ENCODE results near the gene ERC2.
A peak's percentile ranks its signal among the peaks of the same experiment; 100 is the strongest.
"Not testable (repeated sequence)": the region's sequence is repeated elsewhere in the genome, so short reads cannot be mapped to it uniquely, and the experiment has no call there.

Gene ERC2

DNA sequence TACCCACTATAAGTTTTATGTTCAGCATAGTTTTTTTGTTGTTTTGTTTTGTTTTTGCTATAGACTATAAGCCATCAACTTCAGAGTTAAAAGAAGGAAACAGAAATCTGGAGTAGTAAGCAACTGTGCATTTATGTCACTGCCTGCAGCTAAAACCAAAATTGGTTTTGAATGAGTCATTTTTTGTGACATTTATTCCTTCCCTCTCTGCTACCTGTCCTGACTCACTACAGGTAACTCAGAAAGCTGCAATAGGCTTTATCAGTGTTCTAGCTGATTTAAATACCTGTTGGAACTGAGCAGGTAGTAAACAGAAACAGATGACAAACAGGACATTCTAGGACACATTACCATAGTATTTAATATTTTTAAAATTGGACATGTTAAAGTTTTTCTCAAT lies 587.9 kb downstream of the ERC2 start:
- DNase-seq (ENCODE audit: low read depth): no peak

DNA sequence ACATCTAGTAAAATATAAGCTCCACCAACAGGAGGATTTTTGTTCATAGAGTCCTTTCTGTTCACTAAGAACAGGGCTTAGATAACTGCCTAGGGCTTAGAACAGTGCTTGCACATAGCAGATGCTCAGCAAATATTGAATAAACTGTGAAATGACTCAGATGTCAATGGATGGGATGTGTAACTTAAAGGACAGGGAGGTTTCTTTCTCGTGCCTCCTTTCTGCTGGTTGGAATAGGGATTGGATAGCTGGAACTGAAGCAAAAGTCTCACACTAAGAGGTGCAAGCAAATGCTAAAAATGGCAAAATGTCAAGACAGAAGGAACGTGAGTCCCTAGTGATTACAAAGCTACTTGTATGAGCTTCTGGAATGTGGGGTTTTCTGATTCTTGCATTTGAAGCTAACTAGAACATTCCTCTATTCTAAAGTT lies 588.4 kb downstream of the ERC2 start:
- no peak for DNase-seq (ENCODE audit: low read depth)

DNA sequence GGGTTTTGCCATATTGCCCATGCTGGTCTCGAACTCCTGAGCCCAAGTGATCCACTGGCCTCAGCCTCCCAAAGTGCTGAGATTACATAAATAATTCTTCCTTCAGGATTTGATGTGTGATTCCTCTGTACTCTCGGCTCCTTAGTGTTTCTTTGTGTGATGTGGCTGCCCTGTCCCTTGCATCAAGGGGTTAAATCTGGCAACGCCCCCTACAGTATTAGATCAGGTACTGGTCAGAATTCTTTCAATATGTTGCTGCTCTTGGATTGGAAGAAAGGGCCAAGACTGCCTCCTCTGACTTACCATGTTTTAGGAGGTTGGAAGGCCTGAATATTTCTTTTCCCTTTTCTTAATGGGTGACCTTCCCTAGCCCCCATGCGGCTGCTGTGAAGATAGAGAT lies 590.6 kb downstream of the ERC2 start:
- no peak for DNase-seq (ENCODE audit: low read depth)

DNA sequence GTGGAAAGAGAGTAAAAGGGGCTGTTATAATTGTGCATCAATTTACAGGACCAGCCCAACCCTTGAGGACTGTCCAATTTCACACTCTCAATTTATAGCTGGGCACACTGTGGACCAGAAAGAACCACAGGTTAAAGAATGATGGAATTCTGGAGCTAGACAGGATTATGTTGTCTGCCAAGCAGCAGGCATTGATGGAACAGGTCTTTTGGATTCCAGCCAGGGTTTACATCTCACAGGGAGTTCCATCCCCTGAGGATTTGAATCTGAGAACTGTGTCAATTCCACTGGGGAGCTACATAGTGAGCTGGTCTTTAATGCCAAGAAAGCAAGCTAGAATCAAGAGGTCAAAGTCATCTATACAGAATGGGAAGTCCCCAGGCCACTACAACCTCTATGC lies 591.7 kb downstream of the ERC2 start:
- no peak for DNase-seq (ENCODE audit: low read depth)

DNA sequence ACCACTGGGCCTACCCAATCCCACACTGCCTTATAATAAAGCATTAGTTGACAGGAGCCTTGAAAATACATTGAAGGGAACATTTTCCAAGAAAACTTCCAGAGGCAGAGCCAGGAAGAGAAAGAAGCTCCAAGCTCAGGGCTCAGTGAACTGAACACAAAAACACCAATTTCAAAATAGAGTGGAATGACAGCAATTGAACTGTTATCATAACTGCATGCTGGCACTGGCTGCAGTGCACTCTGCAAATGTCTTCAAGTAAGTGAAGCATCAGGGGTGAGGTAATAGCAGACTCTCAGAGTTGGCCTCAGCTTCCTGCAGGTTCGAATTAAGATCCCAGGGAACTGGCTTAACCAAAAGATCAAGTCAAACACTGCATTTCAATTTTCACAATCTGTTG lies 593.2 kb downstream of the ERC2 start:
- no peak for DNase-seq (ENCODE audit: low read depth)

DNA sequence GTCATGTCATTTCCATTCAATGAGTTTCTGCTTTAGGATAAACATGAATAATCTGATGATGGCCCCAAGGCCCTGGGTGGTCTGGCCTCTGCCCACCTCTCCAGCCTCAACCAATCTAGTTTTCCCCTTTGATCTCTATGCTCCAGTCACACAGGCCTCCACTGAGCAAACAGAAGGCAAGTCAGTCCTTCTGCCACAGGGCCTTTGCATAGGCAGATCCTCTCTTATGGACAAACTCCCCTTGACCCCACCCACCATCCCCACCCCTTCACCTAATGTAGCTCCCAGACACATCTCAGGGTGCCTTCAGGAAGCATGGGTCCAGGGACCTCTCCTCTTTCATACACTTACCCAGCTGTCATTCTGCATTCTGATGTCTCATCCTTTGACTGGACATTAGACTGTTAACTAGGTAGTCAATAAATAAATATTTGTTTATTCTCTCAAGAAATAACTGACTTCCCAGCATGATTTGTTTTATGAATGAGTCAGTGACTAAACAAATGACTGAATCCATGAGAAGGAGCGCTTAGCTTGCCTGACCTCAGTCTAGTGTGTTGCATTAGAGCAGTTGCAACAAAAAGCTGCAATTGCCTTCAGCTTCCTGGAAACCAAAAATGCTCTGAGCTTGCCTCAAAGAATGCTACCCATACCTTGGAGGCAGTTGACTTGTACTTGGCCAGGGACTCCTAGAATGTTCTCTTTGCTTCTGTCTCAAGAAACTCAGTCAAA lies 594.6 kb downstream of the ERC2 start:
- DNase-seq (ENCODE audit: low read depth): no peak

DNA sequence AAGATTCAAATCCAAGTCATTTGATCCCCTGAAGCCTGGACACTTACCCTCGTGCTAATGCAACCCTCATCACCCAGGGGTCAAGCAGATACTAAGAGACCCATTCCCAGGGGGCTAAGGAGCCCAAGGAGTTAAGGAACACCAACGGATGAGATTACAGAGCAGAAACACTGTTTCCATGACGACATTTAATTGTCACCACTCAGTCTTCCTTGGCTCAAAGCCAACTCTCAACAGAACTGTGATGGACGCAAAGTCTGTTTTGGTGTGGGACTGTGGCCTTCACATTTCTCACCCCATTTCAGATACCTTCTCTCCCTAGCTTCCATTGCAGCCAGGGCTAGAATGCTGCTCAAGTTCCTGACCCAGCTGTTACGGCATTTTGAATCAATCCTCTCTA lies 597.7 kb downstream of the ERC2 start:
- DNase-seq (ENCODE audit: low read depth): no peak

DNA sequence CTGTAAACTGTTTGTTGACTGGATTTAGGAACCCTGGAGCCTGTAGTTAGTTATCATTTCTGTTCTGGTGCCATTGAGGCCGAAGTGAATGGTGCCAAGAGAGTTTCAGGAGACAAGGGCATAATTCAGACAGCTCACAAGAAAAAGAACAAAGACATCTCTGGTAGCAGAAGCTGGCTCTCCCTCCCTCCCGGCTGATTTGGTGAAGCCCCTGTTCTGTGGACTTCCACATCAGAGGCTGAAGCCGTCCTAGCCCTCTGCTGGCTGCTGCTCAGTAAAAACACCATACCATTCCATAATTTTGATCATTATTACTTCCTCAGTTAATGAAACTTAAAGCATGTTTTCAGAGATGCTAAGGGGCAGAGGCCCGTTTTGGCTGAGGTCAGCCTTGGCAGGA lies 599.9 kb downstream of the ERC2 start:
- no peak for DNase-seq (ENCODE audit: low read depth)

DNA sequence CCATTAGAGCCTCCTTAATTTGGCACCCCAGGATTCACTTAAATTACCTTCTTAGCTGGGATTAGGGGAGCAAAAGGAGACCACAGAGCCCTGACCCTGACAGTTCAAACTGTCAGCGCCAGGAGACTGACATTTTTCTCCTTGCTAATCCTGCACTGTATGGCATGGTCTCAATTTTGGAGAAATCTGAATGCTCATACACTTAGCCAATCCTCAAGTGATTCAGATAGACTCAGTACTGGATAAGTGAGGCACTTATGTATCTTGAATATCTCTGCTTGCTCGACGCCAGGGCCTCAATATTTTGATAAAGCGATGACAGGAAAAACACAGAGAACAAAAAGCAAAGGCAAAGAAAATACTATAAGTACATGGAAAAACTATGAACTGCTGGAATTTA lies 605.2 kb downstream of the ERC2 start:
- no peak for DNase-seq (ENCODE audit: low read depth)

DNA sequence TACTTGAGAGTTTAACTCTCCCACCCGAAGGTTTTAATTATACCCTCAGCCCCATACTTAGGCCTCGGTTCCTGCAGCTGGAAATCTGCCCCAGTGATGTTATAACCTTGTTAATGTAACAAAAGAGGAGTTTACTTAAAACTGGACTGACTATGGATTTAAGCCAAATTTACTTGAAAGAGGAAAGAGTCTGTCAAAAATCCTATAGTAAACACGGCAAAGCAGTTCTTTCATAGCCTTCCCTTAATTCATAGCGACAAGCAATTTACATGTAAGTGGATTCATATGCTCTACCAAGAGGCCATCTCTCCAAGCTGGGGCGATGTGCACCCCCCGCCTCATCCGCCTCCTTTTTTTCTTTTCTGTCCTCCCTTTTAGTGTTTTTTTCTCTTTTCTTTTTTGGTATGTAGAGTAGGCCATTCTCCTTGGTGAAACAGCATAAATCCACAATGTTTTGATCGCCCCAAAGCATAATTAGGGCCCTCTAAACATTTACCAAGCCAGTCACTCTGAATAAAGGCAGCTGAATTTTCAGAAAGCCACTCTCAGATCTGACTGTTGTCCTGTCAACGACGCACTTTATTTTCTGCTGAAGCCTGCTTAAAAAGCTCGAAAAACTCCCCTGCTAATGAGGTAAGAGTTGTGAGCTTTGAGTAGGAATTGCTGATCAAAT lies 608.1 kb downstream of the ERC2 start:
- DNase-seq (ENCODE audit: low read depth): no peak

DNA sequence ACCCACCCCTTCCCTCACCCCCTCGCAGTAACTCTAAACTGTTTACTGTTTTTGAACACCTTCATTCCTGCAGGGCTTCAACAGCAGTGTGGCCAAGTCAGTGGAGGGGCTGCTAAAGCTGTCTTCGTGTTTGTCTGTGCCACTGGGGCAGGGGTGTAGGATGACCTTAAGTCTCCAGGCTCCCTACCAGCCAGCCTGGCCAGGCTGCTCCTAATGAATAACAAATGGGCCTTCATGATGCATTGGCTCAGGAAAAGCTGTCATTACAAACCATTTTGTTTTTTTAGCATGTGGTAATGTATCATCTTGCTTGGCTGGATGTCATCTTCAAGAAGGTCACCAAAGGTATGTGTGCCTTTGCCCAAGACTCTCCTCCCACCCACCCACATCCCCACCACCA lies 609.0 kb downstream of the ERC2 start:
- DNase-seq (ENCODE audit: low read depth): no peak

DNA sequence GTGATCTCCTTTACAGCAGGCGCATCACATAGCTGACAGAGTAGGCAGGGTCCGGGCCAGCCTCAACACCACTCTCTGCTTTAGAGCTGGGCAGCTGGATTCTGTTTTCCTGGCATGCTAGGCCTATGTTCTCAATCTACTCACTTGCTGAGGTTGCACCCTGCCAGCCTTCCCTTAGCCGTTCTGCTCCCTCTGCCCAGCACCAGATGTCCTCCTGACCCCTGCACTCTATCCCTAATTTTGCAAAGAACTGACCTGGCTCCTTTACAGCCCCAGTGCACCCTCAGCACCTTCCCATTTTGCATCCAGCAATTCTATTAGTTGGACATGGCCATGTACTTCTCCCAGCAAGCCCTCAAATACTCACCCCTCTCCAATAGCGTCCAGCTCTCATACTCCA lies 609.5 kb downstream of the ERC2 start:
- no peak for DNase-seq (ENCODE audit: low read depth)

DNA sequence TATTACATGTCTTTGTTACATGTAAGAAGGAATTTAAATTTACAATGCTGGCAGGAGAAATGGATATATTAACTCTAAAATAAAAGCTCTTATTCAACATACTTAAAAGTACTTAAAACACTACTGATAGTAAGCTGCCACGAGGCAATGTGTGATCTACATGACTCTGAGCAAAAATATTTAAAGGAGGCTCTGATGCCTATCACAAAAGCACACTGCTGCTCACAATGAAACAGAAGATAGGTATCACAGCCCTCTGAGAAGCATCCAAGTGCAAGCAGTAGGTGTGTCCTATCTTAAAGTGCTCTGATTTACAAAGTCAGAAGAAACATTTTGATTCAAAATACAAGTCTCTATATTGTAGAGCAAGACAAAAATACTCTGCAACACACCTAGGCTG lies 610.0 kb downstream of the ERC2 start:
- DNase-seq (ENCODE audit: low read depth): no peak

DNA sequence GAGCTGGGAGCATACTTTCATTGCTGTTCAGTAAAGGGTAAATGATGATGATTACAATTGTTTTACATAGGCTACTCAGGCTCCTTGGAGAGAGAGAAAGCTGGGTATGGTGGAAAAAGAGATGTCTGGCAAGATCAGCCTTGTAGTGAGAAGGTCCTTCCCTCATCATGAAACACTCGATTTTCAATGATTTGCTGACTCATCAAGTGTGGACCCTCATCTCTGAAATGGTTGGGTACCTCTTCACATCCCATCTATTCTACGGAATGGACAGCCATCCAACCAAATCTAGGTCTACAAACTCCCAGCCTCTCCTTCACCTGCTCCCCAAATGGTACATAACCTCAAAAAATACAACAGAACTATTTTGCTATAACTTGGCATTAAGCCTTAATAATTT lies 610.6 kb downstream of the ERC2 start:
- no peak for DNase-seq (ENCODE audit: low read depth)

DNA sequence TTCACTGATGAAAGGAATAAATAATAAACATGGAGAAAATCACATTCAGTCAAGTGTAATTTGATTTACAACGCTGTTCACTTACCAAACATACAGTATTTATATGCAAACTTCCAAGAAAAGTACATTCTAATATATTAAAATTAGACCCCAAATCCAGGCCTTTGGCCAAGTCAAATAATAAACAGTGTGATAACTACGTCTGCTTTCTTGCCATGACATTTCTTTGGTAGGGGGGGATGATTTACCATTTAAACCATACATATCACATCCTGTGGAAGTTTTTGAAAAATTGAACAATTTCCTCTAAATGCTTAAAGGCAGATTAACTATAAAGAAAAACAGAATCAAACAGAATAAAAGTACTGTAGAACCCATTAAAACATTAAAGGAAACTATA lies 613.0 kb downstream of the ERC2 start:
- DNase-seq (ENCODE audit: low read depth): no peak

DNA sequence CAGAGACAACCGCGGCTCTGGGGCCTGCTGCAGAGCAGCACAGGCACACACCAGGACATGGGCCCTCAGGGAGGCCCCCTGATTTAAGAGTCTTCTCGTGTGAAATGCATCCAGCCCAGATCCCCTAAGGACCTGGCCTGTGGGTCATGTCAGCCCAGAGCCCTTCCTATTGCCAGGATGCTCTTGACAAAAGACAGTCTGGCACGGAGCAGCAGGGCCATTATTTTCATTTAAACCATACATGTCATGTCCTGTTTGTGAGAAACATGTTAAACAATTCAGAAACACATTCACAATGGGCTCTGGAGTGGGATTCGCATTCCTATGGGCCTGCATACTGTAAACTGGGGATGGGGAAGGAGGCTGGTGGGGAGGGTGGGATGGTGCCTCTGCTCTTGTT lies 613.8 kb downstream of the ERC2 start:
- no peak for DNase-seq (ENCODE audit: low read depth)

DNA sequence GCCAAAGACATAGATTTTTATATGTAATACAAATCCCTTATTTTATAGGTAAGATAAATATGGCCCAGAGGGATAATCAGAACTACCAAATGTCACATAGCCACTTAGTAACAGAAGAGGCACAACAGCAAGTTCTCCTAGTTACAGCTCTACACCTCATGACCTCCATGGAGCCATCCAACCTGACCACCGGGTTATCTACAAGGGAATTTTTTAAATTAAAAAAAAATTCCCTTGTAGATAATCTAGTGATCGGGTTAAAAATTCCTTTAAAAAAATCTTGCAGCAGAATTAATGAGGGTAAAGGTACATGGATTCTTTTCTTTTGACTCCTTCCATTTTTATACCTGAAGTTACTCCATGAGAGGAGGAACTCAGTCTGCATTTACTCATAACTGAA lies 615.9 kb downstream of the ERC2 start:
- DNase-seq (ENCODE audit: low read depth): no peak

DNA sequence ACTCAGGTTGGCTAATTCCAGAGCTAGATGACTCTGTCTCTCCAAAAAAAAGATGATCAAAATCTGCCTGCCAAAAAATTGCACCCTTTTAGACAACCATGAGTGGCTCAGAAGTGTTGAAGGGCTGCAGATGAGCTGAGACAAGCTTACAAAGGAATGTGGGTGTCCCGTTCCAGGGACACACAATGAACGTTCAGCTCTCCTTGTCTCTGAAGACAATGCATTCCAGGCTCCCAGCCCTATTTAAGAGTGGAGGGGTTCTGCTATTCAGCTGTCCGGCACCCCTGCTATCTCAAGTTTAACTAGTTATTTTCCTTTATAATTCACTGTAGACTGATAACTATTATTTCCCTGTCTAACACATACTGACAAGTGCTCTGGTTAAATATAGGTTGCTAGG lies 626.1 kb downstream of the ERC2 start:
- DNase-seq (ENCODE audit: low read depth): no peak

DNA sequence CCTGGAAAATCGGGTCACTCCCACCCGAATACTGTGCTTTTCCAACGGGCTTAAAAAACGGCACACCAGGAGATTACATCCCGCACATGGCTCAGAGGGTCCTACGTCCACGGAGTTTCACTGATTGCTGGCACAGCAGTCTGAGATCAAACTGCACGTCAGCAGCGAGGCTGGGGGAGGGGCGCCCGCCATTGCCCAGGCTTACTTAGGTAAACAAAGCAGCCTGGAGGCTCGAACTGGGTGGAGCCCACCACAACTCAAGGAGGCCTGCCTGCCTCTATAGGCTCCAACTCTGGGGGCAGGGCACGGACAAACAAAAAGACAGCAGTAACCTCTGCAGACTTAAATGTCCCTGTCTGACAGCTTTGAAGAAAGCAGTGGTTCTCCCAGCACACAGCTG lies 636.4 kb downstream of the ERC2 start:
- not testable (repeated sequence) for DNase-seq (ENCODE audit: low read depth)

DNA sequence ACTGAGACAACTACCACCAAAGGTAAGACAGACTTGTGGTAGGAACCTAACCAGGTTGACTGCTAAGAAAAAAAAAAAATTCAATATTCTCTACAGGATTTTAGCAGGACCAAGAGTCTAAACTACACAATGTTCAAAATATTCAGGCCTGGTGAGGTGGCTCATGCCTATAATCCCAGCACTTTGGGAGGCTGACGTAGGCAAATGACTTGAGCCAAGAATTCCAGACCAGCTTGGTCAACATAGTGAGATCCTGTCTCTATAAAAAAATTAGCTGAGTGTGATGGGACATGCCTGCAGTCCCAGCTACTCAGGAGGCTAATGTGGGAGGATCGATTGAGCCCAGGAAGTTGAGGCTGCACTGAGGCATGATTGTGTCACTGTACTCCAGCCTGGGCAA lies 639.6 kb downstream of the ERC2 start:
- DNase-seq (ENCODE audit: low read depth): peak; percentile 9

DNA sequence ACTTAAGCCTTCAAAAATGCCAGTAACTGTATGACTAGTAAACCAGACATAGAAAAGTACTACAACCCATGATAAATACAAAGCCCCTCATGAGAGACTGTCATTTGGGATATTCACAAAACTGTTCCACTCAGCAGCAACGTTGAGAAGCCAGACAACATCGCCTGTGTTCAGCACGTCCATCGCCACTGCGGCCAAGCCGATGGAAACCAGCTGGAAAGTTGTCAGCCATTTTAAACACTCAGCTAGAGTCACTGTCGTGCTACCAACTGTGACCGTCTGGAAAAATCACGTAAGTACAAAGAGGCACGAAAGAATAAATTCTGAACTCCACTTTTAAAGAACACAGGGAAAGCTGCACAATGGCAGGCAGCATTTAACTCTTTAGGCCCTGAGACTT lies 640.5 kb downstream of the ERC2 start:
- no peak for DNase-seq (ENCODE audit: low read depth)

DNA sequence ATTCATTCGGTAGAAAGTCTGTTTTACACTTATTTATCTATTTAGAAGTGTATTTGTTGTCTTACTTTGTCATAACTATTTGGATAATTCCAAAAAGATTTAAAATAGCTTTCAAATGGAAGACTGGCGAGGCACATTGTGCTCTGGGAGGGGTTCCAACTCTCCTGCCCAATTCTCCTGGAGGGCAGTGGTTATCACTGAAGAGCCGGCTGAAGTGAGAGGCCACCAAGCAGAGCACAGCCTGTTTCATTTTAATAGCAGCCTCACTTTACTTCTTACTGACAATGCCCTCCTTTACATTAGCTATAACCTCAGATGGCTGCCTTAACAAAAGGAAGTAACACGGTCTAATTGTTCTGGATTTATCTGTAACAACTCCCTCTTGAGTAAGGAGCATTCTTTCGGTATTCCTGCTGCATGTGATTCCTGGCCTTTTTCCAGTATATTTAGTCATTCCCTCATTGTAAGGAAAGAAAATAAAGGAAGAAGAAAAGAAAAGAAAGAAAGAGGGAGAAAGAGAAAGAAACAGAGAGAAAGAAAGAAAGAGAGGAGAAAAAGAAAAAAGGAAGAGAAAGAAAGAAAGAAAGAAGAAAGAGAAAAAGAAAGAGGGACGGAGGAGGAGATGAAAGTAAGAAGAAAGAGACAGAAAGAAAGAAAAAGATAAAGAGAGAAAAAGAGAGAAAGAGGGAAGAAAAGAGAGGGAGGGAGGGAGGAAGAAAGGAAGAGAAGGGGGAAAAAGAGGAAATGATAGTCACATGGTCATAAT lies 641.4 kb downstream of the ERC2 start:
- no peak for DNase-seq (ENCODE audit: low read depth)

DNA sequence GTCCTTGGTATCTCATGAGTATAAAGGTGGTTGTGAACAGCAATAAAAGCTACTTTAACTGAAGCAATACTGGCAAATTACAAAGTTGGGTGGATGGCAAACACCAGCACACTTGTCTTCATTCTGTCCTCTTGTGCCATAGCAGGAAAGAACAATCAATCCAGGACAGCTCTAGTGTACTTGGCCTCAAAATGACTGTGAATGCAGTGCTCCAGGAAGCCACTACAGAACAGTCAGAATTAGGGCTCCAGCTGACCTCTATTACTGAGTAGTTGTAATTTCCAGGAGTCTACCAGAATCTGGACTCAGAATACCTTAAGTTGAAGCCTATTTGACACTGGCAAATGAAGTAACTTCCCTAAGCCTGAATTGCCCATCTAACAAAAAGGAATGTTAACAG lies 642.2 kb downstream of the ERC2 start:
- DNase-seq (ENCODE audit: low read depth): no peak

Data from stromal cell of bone marrow (primary cell).